Stimulated activated CD4-positive, alpha-beta T cell treated with anti-CD3 and anti-CD28 coated beads, Interleukin-1b, Interleukin-23, amount 100 ng/mL, for 24 hours (primary cell): ENCODE data around the gene SHISAL1.
"Not testable (repeated sequence)": the region's sequence is repeated elsewhere in the genome, so short reads cannot be mapped to it uniquely, and the experiment has no call there.

Experiments used
- DNase-seq, 4 experiments: peaks; one replicate each; pipeline ENCODE4 v3.0.0-alpha.2; 2020; ENCODE audit warnings: low read depth in 4 of 4, low spot score in 1 of 4

Gene SHISAL1

GRCh38 chr22:44244265-44244822, 68.4 kb downstream of the SHISAL1 start:
- DNase-seq = no peak

DNA sequence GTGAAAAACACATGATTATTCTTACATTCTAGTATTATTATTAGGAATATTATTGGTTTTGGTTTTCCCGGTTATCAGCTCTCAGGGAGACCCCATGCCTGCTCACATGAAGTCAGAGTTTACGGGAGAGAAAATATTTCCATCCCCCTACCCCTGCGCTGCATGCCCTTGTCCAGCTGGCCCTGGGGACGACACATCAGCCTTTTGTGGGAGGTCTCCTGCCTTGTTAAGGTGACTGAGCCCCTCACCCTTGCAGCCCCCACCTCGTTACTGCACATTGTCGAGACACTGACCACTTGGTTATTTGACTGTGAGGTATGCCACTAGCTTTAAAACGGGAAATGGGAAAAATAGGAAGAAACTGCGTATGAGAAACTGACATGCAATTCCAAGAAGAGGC, 69.0 kb downstream of the SHISAL1 start:
- DNase-seq = no peak

DNA sequence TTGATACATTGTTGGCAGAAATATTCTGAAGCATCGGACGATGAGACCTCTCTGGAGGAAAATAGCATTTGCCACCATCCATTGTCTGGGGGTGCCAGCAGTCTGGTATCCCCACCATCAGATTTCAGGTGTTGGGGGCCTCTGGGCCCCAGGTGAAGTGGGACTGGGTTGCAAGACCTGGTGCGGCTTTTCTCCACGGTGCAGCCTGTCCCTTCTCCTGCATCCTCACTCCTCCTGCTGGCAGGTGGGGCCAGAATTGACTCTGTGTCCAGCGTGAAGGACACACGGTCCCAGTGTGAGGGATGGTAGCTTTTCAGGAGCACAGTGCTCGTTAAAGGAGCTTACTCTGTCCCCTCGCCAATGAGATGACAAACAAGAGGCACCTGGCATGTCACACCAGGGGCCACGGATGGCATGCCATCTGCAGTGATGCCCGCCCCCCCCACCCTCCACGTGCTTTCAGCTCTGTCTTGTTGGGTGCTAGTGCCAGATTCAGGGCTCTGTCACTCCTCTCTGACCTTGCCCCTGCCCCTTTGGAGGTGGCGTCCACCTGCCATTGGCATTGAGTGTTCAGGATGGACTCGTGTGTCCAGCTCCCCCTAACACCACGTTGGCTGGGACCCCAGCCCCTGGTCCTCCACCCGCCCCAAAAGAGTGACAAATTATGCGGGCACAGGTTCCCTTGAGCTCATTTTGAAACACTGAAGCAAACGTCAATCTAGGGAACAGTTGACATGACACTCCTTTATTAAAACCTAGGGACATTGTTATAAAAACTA, 69.6 kb downstream of the SHISAL1 start:
- no peak for DNase-seq

DNA sequence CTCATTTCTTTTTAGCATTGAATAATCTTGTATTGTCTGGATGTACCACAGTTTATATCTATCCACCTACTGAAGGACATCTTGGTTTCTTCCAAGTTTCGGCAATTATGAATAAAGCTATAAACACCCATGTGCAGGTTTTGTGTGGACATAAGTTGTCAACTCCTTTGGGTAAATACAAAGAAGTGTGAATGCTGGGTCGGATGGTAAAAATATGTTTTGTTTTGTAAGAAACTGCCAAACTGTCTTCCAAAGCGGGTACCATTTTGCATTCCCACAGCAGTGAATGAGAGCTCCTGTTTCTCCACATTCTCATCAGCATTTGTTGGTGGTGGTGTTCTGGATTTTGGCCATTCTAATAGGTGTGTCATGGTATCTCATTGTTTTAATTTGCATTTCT, 71.6 kb downstream of the SHISAL1 start:
- DNase-seq = not testable (repeated sequence)

DNA sequence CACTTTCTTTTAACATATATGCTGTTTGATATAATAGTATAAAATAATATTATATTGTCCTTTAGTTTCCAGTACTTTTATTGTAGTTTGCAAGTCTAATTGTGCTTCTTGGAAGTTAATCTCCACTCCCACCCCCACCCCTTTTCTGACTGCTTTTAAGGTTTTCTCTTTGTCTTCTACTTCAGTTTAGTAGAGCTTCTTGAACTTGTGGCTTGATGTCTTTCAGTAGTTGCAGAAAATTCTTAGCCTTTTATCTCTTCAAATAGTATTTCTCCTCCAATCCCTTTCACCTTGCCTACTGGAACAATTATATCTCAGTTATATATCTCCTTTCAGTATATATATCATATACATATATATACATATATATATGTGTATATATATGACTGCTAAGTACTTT, 75.5 kb downstream of the SHISAL1 start:
- DNase-seq = no peak

DNA sequence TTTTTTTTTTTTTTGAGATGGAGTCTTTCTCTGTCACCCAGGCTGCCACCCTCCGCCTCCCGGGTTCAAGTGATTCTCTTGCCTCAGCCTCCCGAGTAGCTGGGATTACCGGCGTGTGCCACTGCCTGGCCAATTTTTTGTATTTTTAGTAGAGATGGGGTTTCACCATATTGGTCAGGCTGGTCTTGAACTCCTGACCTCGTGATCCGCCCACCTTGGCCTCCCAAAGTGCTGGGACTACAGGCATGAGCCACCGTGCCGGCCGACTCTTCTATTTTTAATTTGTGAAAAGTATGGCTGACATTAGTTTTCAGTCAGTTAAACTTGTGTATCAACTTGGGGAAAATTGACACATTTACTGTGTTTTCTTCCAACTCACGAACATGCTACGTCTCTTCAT, 78.4 kb downstream of the SHISAL1 start:
- DNase-seq = not testable (repeated sequence)

- no peak for DNase-seq
Observed at GRCh38 chr22:44231233-44231632, 81.5 kb downstream of the SHISAL1 start.

DNA sequence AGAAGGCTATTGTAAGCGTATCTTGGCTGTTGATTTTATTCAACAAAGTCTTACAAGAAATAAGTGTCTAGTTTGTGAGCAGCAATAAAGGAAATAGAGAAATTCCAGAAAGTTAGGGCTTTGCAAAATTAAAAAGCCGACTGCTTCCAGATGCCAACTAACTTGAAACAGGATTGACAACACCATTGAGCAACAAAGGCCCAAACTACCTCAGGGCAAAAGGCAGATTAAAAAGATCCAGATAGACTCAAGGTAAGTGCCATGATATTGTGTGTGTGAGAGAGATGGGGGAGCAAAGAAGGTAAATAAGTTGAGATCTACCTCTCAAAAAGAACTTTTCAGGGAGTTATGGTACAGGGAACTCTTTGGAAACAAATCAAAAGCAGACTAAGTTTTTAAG, 82.9 kb downstream of the SHISAL1 start:
- no peak for DNase-seq

DNA sequence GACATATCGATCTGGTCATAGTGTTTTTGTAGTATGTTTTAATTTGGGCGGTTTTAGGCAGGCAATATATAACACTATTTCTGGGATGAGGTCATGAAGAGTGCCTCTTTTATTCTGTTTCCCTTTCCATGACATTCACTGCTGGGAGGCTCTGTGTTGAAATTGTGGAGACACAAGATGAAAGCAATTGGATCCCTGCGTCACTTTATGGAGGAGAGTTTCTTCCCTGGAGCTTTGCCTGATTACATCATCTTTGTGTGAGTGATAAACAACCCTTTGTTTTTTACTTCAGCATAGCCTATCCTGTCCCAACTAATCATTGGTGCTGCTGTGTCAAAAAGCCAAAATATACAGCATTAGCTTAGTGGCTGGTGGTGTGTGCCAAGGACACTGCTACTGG, 83.4 kb downstream of the SHISAL1 start:
- no peak for DNase-seq

- no peak for DNase-seq
Observed at GRCh38 chr22:44225812-44226211, 86.9 kb downstream of the SHISAL1 start.

- DNase-seq = no peak
Observed at GRCh38 chr22:44225091-44225689, 87.6 kb downstream of the SHISAL1 start.

- DNase-seq = no peak
Observed at GRCh38 chr22:44224166-44224565, 88.6 kb downstream of the SHISAL1 start.

GRCh38 chr22:44221710-44222475, 90.9 kb downstream of the SHISAL1 start:
- DNase-seq = no peak

DNA sequence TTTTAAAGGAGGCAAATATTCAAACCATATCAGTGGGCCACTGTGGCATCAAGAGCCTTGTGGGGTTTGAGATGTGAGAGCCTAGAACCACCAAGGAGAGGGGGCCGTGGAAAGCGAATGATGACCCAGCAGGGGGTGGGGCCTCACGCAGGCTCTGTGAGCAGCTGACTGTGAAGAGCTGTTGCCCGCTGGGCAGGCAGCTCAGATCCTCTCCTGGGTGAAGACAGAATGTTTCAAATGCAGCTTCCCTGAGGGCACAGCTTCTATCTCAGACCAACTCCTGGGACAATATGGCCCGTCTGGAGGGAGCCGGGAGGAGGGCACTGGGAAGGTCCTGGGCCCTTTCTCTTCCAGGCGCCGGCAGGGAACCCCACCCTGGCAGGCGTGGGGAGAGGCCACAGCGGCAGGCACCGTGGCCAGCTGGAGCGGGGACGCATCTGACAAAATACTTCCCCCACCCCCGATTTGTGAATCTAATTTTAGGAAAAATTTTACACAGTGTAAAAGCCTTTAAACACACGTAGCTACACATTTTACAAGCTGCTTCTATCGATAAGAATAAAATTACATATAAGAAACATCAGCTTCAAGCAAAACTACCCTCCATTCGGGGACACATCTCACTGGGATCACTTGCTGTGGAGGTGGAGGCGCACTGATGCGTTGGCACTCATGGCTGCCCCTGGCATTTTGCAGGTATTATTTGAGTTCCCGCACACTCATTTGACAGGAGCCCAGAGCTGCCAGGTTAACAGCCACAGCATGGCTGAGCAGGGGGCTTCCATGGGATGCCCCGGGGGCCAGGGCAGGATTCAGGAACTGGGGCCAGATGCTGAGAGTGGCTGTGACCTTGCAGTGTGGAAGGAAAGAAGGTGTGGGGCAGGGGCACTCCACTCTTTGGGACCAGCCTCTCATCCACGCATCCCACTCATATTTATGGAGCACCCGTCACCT, 91.7 kb downstream of the SHISAL1 start:
- DNase-seq = no peak

- no peak for DNase-seq
Observed at GRCh38 chr22:44219101-44219870, 93.5 kb downstream of the SHISAL1 start.

GRCh38 chr22:44218071-44218470, 94.7 kb downstream of the SHISAL1 start:
- no peak for DNase-seq

GRCh38 chr22:44217346-44217745, 95.4 kb downstream of the SHISAL1 start:
- DNase-seq = no peak

GRCh38 chr22:44215287-44215686, 97.5 kb downstream of the SHISAL1 start:
- no peak for DNase-seq

DNA sequence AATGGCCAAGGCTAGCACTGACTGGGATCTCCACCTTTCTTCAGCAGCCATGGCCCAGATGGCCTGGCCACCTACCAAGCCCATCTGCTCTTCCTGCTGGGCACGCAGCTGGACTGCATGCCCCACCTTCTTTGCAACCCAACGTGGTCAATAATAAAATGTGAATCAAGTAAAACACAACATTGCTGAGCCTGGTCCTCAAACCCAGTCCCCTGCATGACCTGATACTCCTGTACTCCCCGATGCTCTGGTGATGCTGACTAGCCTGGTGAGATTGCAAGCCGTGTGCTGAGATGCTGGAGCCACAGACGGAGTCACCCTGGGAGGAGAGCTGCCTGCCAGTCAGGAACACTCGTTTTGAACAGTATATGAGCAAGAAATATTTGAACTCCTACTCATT, 98.0 kb downstream of the SHISAL1 start:
- DNase-seq = no peak

- DNase-seq = no peak
Observed at GRCh38 chr22:44214187-44214586, 98.6 kb downstream of the SHISAL1 start.
